Stimulated activated naive CD4-positive, alpha-beta T cell treated with Interleukin-2 at 50 U/mL for 16 hours (primary cell): ENCODE results near the gene TTLL8.

Experiments
- DNase-seq: peaks from one replicate; lab custom pipeline; 2025; lab: John Stamatoyannopoulos, UW

TTLL8 gene

DNA sequence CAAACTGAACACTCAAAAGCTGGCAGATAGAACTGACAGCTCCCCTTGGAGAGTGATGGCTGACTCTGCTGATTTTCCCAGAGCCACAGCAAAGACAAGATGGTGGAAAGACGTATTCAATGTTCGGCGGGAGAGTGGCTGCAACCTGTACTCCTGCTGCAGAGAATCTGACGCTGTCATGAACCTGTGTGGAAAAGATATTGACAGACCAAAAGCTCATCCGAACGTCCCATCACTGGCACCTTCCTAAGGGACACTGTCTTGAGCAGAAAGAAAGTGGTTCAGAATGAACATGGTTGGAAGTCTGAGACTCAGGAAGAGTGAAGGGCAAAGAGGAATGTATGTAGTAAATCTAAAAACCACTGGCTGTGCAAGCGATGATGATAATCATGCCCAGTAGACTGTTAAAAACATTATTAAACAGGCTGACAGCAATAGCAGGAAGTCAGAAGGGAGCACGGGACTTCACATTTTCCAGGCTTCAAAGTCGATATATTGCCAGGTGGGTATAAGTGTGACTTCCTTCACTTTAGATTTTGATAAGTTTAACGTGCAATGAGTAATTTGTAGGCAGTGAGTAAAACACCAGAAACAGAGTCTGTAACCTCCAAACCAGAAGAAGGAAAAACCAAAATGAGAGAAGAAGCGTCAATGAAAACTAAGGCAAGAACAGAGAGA is 39.4 kb downstream of the TTLL8 start:
- DNase-seq, result peak; percentile 24

DNA sequence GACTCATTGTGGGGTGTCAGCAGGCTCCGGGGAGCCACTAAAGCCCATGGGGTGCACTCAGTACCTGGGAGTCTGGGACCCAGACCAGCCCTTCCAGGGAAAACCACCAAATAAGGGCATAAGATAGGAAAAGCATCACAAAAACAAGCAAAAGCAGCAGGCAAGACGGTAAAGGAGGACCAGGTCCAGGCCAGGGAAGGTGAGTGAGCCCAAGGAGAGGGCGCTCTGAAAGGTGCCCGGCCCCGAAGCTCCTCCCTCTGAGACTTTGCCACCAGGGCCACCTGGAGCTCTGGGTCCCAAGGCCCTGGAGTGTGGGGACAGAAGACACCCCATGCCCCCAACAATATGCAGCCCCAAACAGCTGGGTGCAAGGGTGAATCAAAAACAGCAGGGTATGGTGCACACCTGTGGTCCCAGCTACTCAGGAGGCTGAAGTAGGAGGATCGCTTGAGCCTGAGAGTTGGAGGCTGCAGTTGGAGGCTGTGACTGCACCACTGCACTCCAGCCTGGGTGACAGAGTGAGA is 40.3 kb downstream of the TTLL8 start:
- no peak for DNase-seq

DNA sequence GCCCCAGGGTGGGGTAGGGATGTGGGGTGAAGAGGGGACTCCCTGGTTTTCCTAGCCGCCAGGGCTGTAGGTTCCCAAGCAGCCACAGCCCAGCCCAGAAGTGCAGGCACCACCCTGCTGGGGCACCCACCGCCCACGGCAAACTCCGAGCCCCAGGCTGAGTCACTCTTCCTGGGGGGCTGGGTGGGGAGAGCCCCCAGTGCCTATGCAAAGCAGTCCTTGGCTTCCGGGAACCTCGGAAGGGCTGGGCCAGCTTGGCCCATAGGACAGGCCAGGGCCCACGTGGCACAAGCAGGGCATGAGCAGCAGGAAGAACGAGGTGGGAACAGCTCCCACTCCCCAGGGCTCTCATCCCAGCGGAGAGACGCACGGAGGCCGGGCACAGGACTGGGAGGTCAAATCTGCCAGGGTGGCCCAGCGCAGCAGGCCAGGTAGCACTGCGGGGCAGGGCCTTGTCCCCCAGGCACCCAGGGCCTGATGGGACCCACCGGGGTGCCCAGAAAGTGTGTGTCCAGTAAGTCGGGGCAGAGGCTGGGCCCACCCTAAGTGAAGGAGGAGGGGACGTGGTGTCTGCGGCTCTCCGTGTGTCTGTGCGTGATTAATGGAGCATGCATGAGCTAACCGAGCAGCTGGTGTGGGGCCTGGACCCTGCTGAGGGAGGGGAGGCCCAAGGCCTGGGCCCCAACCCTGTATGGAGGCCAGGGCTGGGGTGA is 41.0 kb downstream of the TTLL8 start:
- DNase-seq, result peak; percentile 81

DNA sequence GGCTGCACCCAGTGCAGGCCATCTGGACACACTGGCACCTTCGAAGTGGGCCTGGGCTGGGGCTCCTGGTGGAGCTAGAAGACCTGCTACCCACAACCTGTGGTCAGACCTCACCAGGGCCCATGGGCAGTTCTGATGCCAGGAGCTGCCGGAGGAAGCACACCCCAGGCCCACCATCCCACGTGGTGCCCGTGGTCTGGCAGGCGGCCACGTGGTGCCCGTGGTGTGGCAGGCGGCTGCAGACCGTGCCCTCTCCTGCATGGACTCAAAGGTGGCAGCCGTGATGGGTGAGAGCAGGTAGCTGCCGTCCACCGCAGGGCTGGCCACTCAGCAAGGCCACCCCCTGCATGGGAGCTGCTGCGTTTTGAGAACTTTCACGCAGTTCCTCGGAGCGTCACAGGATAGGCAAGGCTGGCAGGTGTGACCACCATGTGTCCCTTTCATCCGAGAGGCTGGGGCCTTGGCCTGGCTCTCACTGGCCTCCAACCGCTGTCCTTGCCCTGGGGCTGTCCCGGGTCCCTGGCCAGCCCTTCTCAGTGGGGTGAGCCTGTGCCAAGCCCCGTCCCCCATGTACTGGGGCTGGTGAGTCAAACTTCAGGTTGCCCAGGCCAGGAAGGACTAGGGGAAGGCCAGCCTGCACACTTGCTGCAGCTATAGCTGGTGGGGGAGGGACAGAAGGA is 41.6 kb downstream of the TTLL8 start:
- no peak for DNase-seq

DNA sequence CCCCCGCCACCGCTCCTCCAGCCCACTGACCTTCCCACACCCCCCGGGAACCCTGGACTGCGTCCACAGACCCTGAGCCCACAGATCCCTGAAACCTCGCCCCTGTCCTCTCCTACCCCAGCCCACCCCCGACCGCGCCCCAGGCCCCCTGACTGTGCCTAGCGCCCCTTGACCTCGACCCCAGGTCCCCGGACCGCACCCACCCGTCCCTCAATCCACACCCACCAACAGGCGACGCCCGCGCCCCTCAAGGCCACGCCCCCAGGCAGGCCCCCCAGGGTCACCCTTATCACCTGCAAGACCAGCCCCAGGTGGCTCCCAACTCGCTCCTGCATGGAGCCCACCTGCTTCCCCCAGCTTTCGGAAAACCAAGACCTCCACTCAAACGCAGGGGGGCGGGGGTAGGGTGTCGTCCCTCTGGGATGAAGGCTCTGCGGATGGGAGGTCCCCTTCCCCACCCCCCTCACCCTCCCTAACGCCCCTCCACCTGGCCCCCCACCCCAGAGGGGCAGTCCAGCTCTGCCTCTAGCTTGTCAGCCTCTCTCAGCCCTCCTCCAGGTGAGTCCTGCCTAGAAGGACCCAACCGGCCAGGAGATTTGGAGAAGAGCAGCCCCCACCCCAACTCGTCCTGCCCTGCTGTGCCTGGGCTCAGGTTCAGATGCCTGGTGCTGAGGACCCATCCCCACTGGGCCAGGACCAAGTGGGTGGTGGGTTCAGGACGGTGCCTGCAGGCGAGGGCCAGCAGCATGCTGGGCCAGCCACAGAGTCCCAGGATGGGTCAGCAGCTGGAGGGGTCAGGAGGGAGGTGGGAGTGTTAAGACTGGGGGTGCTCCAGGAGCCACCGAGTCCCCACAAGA is 42.4 kb downstream of the TTLL8 start:
- no peak for DNase-seq

DNA sequence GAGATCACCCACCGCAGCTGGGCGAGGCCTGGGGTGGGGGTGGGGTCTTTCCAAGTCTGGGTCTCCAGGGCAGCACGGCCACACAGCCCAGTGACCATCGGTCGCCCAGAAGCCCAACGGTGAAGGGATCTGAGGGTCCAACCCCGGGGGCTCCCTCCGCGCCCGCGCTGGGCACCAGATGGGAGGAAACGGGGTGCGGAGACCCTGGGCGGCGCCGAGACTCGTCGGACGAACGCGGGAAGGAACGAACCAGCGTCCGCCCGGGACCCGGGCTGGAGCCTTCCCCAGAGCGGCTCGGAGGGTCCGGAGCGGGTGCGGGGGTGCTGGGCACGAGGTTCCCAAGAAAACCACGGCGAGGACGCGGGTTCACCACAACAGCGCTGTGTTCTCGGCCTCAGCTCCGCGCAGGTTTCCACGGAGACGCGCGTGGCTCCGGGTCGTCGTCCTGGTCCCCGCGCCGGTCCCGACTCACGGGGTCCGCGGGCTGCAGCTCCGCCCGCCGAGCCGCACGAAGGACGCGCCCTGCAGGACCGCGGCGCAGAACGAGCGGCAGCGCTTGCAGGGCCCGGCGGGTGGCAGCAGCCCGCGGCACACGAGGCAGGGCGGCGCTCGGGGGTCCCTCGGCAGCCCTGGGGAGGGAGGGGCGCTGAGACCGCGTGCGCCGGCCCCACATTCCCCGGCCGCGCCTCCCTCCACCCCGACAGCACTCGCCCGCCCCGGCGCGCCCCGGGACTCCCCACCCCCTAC is 43.3 kb downstream of the TTLL8 start:
- peak; percentile 6 for DNase-seq

DNA sequence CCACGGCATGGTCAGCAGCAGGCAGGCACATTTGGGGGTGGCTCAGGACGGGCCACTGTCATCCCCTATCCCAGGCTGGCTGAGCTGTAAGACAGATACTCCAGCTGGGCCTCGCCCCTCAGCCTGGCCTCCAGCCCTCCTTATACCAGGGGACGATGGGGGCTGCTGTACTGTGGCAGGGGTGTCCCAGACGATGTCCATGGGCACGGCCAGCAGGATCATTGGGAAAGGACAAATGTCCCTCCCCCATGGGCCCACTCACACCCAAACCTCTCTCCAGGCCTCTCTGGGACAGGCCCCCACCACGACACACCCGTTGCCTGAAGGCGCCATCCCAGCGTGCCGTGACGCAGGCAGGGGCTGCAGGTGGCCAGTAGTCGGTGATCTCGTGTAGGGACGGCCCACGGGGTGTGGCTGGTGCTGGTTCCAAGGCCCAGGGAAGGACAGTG is 44.0 kb downstream of the TTLL8 start:
- no peak for DNase-seq

DNA sequence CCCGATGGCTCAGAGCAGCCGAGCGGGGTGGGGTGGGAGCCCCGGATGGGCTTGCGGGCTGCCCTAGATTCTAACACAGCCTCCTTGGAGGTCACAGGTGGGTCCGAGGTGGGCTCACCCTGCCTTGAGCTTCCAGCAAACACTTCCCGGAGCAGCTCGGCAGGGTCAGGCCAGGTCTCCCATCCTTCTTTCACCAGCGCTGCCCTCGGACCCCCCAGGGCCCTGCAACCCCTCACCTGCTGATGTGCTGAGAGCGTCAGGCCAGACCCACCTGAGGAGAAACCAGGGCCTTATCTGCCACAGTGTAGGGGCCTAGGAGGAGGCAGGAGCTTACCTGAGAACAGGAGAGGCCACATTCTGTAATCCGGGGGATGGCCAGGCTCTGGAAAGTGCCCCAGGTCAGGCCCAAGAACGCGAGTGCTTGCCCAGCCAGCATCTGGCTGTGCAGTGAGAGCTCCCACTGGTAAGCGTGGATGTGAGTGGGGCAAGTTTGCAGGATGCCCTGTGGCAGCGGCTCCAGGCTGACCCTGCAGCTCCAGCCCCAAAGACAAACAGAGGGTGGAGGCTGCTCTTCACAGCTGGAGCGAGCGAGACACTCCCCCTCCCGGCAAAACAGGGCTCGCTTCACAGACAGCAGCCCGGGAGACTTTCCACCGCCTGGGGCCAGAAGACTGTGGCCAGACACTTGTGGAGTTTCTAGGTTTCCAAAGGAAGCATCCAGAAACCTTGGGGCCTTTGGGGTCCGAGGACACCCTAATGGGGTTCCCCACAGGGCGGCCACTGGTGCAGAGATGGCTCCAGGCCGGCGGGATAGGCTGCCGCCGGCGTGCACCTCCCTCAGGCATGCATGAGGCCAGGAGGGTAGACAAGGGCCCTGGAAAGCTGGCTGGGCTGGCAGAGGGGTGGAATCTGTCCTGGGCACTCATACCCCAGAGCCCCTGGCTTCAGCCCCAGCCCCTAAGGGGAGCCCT is 45.6 kb downstream of the TTLL8 start, which contains the start of gene IL17REL:
Gene IL17REL, minus strand, starts transcription at position 555 of the 971 bp plus-strand sequence. Its CDS starts 119 bp downstream, at position 436.
- DNase-seq, result no peak

DNA sequence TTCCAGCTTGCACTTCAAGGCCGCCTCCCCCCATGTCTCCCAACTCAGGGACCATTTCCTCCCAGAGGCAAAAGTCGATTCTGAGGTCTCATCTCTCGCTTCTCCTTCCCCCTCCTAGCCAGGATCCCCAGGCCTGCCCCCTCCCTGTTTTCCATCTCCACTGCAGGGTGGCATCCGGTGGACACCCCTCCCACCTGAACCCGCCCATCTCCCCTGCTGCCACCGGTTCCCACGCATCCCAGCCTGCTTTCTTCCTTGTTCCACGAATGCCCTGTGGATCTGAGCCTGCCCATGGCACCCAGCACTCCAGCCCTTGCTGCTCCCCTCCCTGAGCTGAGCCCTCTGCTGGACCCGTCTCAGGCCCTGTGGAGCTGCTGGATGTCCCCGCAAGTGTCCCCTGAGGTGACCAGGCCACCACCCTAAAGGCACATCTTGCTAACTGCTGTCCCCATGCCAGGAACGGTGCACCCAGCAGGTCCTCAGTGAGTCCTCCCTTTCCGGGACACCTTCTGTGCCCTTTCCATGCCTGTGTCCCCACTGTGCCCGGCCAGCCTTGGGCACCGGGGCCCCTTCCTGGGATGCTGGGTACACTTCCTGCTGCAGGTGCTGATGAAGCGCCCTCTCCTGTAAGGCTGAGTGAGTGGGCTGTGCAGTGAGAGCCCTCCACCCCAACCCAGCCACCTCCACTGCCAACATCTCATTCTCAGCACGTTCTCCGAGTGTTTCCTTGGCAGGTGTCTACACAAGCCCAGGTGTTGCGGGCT is 46.5 kb downstream of the TTLL8 start:
- no peak for DNase-seq

DNA sequence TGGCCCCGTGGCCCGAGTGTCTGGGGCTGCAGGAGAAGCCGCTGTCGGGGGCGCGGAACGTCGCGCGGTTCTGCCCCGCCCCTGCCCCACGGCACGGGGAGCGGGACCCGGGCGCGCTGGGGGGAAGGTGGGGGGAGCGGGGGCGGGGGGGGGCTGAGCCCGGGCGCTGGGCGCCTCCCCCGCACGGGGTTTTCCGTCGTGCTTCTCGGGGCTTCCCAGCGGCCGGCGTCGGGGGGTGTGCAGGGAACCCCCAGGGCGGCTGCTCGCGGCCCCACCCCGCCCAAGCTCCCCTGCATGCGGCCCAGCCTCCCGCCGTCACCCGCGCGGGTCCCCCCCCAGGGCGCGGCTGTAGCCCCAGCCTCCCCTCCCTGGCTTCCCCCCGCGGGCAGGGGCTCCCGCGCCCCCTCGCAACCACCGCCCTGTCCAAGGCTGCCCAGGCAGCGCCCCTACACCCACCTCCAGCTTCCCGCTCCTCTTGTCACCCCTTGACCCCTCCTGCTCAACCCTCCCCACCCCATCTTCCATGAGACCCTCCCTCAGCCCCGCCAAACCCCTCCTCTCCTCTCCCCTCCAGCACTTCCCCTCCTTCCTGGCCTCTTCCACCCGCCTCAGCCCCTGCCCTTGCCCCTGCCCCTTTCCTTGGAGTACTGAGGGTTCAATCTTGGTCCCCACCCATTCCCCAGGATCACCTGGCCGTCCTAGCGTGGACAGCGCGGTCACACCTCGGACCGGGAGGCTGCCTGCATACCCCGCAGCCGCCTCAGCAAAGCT is 47.2 kb downstream of the TTLL8 start:
- peak; percentile 66 for DNase-seq

DNA sequence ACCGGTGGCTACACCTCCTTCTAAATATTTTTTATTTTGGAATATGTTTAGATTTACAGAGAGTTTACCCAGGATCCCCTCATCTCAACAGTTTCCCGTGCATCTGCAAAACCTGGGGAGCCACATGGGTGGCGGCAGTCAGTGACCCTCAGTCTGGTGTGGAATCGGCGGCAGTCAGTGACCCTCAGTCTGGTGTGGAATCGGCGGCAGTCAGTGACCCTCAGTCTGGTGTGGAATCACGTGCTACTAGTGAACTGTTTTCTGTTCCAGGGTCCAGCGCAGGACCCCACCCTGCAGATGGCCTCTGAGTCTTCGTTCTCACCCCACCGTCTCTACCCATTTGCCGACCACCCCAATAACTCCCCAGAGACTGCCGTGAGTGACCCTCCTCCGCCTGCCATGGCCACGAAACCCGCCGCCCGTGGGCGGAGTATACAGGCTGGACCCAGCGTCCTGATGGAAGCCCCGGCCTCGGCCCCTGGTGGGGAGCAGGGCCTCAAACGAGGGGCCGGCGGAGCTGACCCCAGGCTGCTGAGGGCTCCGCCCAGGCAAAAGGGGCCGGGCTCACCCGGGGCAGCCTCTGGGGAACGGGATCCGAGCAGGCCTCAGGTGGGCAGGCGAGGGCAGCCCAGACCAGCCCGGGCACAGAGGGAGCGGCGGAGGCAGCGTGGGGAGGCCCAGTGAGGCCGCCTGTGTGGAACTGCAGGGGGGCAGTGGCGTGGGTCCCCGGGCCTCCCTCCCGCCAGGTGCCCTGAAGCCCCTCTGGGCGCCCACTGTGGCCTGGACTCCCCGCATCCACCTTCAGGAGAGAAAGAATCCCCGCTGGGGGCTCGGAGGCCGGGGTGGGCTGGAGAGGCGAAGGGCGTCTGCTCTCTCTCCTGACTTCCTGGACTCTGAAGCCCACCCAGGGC is 48.1 kb downstream of the TTLL8 start:
- no peak for DNase-seq

DNA sequence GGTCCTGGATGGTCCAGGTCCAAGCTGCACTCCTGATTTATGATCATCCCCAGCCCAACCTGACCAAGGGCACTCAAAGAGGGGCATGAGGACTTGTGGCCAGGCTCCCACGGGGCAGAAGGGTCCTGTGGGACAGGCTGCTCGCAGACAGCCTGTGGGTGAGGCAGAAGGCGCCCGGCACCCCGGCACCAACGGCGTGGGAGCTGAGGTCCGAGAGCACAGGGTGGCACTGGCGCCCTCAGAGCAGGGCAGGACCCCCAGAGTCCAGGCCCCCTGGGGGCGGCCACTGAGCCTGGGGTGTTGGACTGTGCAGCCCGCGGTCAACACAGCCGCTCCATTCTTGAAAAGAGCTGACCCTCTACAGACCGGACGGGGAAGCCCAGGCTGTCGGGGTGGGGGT is 48.8 kb downstream of the TTLL8 start:
- DNase-seq, result no peak

DNA sequence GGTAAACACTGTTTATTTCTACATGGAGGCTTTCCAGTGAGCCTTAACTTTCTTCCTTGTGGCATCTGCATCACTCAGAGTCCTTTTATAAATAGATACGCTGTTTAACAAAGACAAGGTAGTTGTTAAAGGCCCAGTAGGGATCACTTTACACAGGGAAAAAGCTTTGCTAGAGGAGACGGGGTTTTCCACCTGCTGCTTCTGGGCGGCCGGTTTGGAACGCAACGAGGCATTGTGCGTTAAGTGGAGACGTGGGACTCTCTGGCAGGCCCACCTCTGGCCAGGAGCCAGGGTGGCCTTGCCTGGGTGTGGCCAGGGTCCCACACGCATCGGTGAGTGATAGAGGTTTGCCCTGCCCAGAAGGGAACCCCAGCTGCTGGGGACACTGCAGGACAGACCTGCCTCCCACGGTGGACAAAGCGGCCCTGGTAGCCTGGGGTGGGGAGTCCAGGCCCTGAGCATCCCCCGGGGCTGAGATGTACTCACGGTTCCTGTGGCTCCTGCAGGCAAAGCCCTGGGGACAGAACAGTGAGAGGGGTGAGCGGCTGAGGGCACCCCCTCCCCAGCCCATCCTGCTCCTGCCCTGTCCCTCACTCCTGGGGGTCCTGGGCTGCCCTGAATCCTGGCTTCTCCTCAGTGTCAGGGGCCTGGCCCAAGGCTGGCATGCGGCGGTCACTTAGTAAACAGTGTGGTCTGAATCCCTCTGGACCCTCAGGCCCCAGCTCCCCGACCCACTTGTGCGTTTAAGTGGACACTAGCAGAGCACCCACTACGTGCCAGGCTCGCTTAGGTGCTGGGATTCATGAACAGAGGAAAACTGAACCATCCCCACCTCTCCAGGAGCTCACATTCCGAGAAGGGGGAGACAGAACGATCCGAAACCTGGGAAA is 49.7 kb downstream of the TTLL8 start:
- no peak for DNase-seq

DNA sequence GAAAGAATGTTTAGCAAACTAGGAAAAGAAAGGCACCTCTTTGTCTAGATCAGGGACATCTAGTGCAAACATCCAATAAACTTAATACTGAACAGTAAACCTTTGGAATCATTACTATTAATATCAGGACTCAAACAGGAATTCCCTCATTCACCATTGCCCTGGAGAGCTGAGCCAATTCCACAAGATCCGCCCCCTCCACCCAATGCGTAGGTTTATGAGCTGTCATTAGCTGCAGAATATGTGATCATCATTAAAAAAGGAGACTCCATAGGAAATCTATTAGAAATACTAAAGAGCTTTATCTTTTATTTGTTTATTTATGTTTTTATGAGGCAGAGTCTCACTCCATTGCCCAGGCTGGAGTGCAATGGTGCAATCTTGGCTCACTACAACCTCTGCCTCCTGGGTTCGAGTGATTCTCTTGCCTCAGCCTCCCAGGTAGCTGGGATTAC is 51.0 kb downstream of the TTLL8 start:
- no peak for DNase-seq

DNA sequence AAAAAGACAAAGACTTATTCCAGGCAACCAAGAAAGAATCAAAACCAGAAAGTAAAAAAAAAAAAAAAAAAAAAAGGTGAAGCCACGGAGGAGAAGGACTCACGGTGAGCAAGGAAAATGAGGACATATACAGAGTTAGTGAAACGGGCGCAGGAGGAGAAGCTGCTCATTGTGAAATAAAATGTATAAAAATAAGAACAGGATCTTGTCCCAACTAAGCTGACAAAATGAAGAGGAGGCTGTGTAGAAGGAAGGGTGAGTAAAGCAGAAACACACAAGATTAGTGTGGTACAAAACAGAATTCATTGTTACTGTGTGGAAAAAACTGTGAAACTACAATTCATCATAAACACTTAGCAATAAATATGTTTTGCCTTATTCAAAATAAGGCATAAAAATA is 53.2 kb downstream of the TTLL8 start:
- DNase-seq, result no peak

DNA sequence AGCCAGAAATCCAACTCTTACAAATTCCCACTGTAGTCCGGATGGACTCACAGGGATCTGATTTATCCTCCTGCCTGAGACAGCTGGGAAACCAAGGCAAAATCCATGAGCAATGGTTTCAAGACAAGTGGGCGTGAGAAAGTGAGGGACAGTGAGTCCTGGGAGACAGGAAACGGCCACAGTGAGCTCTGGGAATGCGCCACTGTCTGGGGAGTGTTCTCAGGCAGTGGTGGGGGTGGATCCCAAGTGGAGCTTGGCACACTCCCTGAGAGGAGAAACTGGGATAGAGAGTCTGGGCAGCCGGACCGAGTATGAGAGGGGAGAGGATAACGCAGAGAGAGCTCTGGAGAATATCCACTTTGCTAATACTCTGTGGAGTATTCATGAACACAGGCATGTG is 55.3 kb downstream of the TTLL8 start:
- DNase-seq, result no peak
